HG03521 (cell line): Measurements from ENCODE around the gene PLCB1.

Source experiments
- ATAC-seq: cut with Tn5 transposase; IDR thresholded peaks from one replicate; pipeline ENCODE4 v1.9.1; 2021; ENCODE audit warnings: mild to moderate bottlenecking, moderate library complexity; ENCODE audit not compliant: unreplicated experiment

The PLCB1 gene

GRCh38 chr20:8744228-8744844 is 612.3 kb downstream of the PLCB1 start:
- ATAC-seq = no peak

GRCh38 chr20:8749101-8749500 is 617.0 kb downstream of the PLCB1 start:
- no peak for ATAC-seq

- ATAC-seq = no peak
These were observed 617.9 kb downstream of the PLCB1 start for GRCh38 chr20:8749986-8750385.

- no peak for ATAC-seq
These were observed 623.5 kb downstream of the PLCB1 start for GRCh38 chr20:8755340-8756118.

GRCh38 chr20:8756410-8756809 is 624.3 kb downstream of the PLCB1 start:
- no peak for ATAC-seq

GRCh38 chr20:8757146-8757545 is 625.1 kb downstream of the PLCB1 start:
- ATAC-seq = no peak

- ATAC-seq = no peak
These were observed 632.4 kb downstream of the PLCB1 start for GRCh38 chr20:8764344-8764962.

GRCh38 chr20:8766868-8767390 is 634.9 kb downstream of the PLCB1 start:
- ATAC-seq = no peak

- no peak for ATAC-seq
These were observed 642.3 kb downstream of the PLCB1 start for GRCh38 chr20:8774412-8774811.

- ATAC-seq = no peak
These were observed 645.8 kb downstream of the PLCB1 start for GRCh38 chr20:8777911-8778310.

- ATAC-seq = no peak
These were observed 646.3 kb downstream of the PLCB1 start for GRCh38 chr20:8778387-8778786.

GRCh38 chr20:8780915-8781314 is 648.8 kb downstream of the PLCB1 start:
- no peak for ATAC-seq

- no peak for ATAC-seq
These were observed 650.7 kb downstream of the PLCB1 start for GRCh38 chr20:8782804-8783203.

- no peak for ATAC-seq
These were observed 651.7 kb downstream of the PLCB1 start for GRCh38 chr20:8783734-8784133.

- ATAC-seq = no peak
These were observed 654.3 kb downstream of the PLCB1 start for GRCh38 chr20:8786383-8786782.

- ATAC-seq = no peak
These were observed 655.0 kb downstream of the PLCB1 start for GRCh38 chr20:8787090-8787489.

GRCh38 chr20:8788275-8788674 is 656.2 kb downstream of the PLCB1 start:
- ATAC-seq = no peak

GRCh38 chr20:8788831-8789230 is 656.8 kb downstream of the PLCB1 start:
- ATAC-seq = no peak

- no peak for ATAC-seq
These were observed 658.5 kb downstream of the PLCB1 start for GRCh38 chr20:8790442-8791074.

GRCh38 chr20:8795404-8795803 is 663.3 kb downstream of the PLCB1 start:
- no peak for ATAC-seq

GRCh38 chr20:8796088-8796660 is 664.1 kb downstream of the PLCB1 start:
- no peak for ATAC-seq
